ENCODE data around the gene TACC2.

The TACC2 gene

DNA sequence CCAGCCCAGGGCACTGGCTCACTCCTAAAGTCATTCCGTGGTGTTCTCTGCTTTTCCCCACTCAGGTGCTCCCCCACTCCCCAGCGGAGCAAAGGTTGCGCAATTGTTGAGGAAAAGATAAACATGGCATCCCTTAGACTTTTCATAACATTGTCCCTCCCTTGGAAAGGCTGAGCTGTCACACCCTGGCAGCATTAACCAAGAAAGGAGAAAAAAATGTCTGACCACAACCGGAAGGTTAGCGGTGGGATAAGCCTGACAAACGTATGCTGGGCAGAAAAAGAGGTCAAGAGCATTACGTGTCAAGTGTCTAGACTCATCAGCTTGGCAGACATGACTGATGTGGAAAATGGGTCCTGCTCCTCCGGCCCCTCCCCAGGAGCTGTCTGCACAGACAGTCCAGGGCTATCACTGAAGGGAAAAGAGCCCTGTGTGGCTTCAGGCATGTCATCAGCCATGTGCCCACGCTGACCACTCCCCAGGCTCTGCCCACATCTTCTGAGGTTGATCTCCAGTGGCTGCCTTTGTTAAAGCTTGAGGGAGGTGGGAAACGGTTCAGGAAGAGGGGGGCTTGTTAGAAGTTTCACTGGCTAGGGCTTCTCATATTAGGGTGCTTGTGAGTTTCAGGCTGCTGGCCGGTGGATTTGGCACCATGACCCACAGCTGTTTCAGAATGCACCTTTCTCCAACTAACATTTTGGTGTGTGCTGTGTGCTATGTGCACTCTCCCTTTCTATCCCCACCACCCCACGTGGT lies 312.3 kb downstream of the TACC2 start:
- no peak overlapping the region for H3K9ac ChIP-seq (ENCODE audit: low read length)
- H3K9me3 ChIP-seq (ENCODE audit: insufficient read depth, low read length), result no peaks in the 10 kb centered on the region
- no peak overlapping the region for H3K4me3 ChIP-seq (ENCODE audit: insufficient read depth, low read length, poor library complexity, severe bottlenecking)
- no peak overlapping the region for H2AFZ ChIP-seq (ENCODE audit: low read depth, low read length, severe bottlenecking)
- H3F3A ChIP-seq (ENCODE audit: insufficient read depth), result no peaks in the 10 kb centered on the region
- no peaks in the 10 kb centered on the region for H4K20me1 ChIP-seq (ENCODE audit: low read depth, low read length)
- no peak overlapping the region for H3K27ac ChIP-seq (ENCODE audit: low read depth, low read length)
- TF ChIP-seq, protein P1, sequence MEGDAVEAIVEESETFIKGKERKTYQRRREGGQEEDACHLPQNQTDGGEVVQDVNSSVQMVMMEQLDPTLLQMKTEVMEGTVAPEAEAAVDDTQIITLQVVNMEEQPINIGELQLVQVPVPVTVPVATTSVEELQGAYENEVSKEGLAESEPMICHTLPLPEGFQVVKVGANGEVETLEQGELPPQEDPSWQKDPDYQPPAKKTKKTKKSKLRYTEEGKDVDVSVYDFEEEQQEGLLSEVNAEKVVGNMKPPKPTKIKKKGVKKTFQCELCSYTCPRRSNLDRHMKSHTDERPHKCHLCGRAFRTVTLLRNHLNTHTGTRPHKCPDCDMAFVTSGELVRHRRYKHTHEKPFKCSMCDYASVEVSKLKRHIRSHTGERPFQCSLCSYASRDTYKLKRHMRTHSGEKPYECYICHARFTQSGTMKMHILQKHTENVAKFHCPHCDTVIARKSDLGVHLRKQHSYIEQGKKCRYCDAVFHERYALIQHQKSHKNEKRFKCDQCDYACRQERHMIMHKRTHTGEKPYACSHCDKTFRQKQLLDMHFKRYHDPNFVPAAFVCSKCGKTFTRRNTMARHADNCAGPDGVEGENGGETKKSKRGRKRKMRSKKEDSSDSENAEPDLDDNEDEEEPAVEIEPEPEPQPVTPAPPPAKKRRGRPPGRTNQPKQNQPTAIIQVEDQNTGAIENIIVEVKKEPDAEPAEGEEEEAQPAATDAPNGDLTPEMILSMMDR (IDR thresholded peaks at IDR 0.05; ENCODE audit: insufficient read depth, low read length, poor library complexity, severe bottlenecking), result no peak
- TF ChIP-seq EZH2phosphoT487 (conservative IDR thresholded peaks at IDR 0.05; ENCODE audit: low read length), result no peak
- no peaks in the 10 kb centered on the region for H3K36me3 ChIP-seq (ENCODE audit: low read length)
- H3K9me2 ChIP-seq (replicated peaks; ENCODE audit: insufficient read depth, low read length), result no peaks in the 10 kb centered on the region
- H3K27me3 ChIP-seq (ENCODE audit: low read length), result no peaks in the 10 kb centered on the region
- H3K4me2 ChIP-seq (ENCODE audit: low read depth, low read length, poor library complexity, severe bottlenecking), result no peak overlapping the region
- no peaks in the 10 kb centered on the region for H3K79me2 ChIP-seq (ENCODE audit: insufficient read depth, low read length)

DNA sequence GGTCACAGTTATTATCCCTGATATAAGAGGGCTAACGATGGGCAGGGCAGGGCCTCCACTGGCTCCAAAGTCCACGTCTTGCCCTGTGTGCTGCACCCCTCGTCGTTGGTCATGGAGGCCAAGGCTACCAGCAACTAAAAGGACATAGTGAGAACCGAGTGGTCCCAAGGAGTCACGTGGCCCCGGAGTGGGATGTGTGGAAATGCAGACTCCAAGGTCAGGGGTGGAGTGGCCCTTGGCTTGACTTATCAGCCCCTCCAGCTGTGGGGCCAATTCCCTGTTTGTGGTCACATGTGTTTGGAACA lies 312.8 kb downstream of the TACC2 start:
- Histone ChIP-seq H3K36me3 (ENCODE audit: low read length) (no peaks in the 10 kb centered on the region), H4K20me1 (ENCODE audit: low read depth, low read length) (no peaks in the 10 kb centered on the region), H2AFZ (ENCODE audit: low read depth, low read length, severe bottlenecking) (no peak overlapping the region), H3K79me2 (ENCODE audit: insufficient read depth, low read length) (no peaks in the 10 kb centered on the region), H3F3A (ENCODE audit: insufficient read depth) (no peaks in the 10 kb centered on the region), H3K9ac (ENCODE audit: low read length) (no peak overlapping the region), H3K9me2 (replicated peaks; ENCODE audit: insufficient read depth, low read length) (no peaks in the 10 kb centered on the region), H3K27me3 (ENCODE audit: low read length) (no peaks in the 10 kb centered on the region), H3K4me3 (ENCODE audit: insufficient read depth, low read length, poor library complexity, severe bottlenecking) (no peak overlapping the region), H3K4me2 (ENCODE audit: low read depth, low read length, poor library complexity, severe bottlenecking) (no peak overlapping the region), H3K27ac (ENCODE audit: low read depth, low read length) (no peak overlapping the region), H3K9me3 (ENCODE audit: insufficient read depth, low read length) (no peaks in the 10 kb centered on the region)
- TF ChIP-seq, protein P1 (IDR thresholded peaks at IDR 0.05; ENCODE audit: insufficient read depth, low read length, poor library complexity, severe bottlenecking), result no peak
- no peak for TF ChIP-seq EZH2phosphoT487 (conservative IDR thresholded peaks at IDR 0.05; ENCODE audit: low read length)

DNA sequence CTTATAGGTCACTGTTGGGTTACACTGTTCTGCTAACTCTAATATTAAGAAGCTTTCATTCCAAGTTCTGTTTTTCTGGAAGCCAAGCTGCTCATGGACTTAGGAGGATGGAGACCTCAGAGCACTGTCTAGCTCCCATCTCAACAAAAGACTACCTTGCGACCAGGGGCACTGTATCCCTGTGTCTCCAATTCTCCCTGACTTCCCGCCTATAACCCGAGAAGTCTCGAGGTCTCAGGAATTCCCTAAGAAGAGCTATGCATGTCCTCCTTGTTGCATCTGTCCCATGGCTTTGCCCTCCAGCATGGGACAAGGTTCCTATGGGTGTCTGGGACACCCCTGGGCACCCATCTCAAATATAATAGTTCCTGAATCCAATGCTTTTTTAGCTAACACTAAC lies 313.4 kb downstream of the TACC2 start:
- Histone ChIP-seq H3K79me2 (ENCODE audit: insufficient read depth, low read length) (no peaks in the 10 kb centered on the region), H3K4me2 (ENCODE audit: low read depth, low read length, poor library complexity, severe bottlenecking) (no peak overlapping the region), H3F3A (ENCODE audit: insufficient read depth) (no peaks in the 10 kb centered on the region), H4K20me1 (ENCODE audit: low read depth, low read length) (no peaks in the 10 kb centered on the region), H2AFZ (ENCODE audit: low read depth, low read length, severe bottlenecking) (no peak overlapping the region), H3K27ac (ENCODE audit: low read depth, low read length) (no peak overlapping the region), H3K9ac (ENCODE audit: low read length) (no peak overlapping the region), H3K27me3 (ENCODE audit: low read length) (no peaks in the 10 kb centered on the region), H3K9me3 (ENCODE audit: insufficient read depth, low read length) (no peaks in the 10 kb centered on the region), H3K9me2 (replicated peaks; ENCODE audit: insufficient read depth, low read length) (no peaks in the 10 kb centered on the region), H3K4me3 (ENCODE audit: insufficient read depth, low read length, poor library complexity, severe bottlenecking) (no peak overlapping the region), H3K36me3 (ENCODE audit: low read length) (no peaks in the 10 kb centered on the region)
- TF ChIP-seq, protein P1 (IDR thresholded peaks at IDR 0.05; ENCODE audit: insufficient read depth, low read length, poor library complexity, severe bottlenecking), result no peak
